IMR-90 (cell line): Measurements from ENCODE around the gene RBM10. TPM values are rescaled to one million over a fixed set of nuclear protein-coding genes. Genes with fewer than 3 reads are reported as not detected.

Experiments
- ATAC-seq: fragments of 200-7000 bp; cut with Tn5 transposase; 2 replicates; pipeline ENCODE4 v1.9.1; 2020; ENCODE audit warnings: low read depth, mild to moderate bottlenecking, moderate library complexity
- BruUV-seq: library from RNA; stranded (reverse); fragments of 400-500 nt; replicated peaks from 2 replicates; lab custom pipeline; 2021; lab: Mats Ljungman, UMichigan
- CTCF ChIA-PET: fragments of 300-600 bp; formaldehyde crosslinking; extraction: SDS; loops from one replicate; lab custom pipeline; 2021; ENCODE audit warnings: antibody characterized with exemption; lab: Yijun Ruan, JAX
- POLR2A ChIA-PET: fragments of 300-600 bp; sonication (Branson Sonifier 250); formaldehyde crosslinking; loops from one replicate; lab custom pipeline; 2022; ENCODE audit warnings: antibody characterized with exemption; ENCODE audit not compliant: unreplicated experiment; lab: Charles Lee
- DNase-seq: peaks from one replicate; pipeline ENCODE4 v3.0.0; 2013
- H2AFZ ChIP-seq: replicated peaks from 2 replicates; pipeline ENCODE3; 2013; ENCODE audit warnings: low read length, mild to moderate bottlenecking; ENCODE audit not compliant: poor library complexity
- H2AK5ac ChIP-seq: 2 replicates; pipeline ENCODE4 v1.6.1; 2013; ENCODE audit warnings: low read depth, low read length, inconsistent platforms
- H2AK9ac ChIP-seq: replicated peaks from 2 replicates; pipeline ENCODE3; 2013; ENCODE audit warnings: mild to moderate bottlenecking, low read depth, low read length, moderate library complexity; ENCODE audit not compliant: poor library complexity
- H2BK120ac ChIP-seq: 2 replicates; pipeline ENCODE4 v1.6.1; 2013; ENCODE audit warnings: low read depth, low read length, inconsistent platforms
- H2BK15ac ChIP-seq: 3 replicates; pipeline ENCODE4 v1.6.1; 2013; ENCODE audit warnings: low read depth, low read length, inconsistent platforms
- H2BK20ac ChIP-seq: 2 replicates; pipeline ENCODE4 v1.6.1; 2013; ENCODE audit warnings: low read depth, mild to moderate bottlenecking, inconsistent platforms, low read length, moderate library complexity
- H2BK5ac ChIP-seq: 2 replicates; pipeline ENCODE4 v1.6.1; 2013; ENCODE audit warnings: mild to moderate bottlenecking, low read depth, low read length, inconsistent platforms; ENCODE audit not compliant: poor library complexity, severe bottlenecking
- H3K14ac ChIP-seq: replicated peaks from 2 replicates; pipeline ENCODE4 v1.6.1; 2013; ENCODE audit warnings: low read depth, low read length, inconsistent platforms
- H3K18ac ChIP-seq: 2 replicates; pipeline ENCODE4 v1.6.1; 2013; ENCODE audit warnings: low read depth, low read length, control low read depth
- H3K23ac ChIP-seq: 2 replicates; pipeline ENCODE4 v1.6.1; 2013; ENCODE audit warnings: low read depth, low read length, inconsistent platforms
- H3K27ac ChIP-seq: 2 replicates; pipeline ENCODE4 v1.5.1; 2013; ENCODE audit warnings: mild to moderate bottlenecking, control low read depth, low read length; ENCODE audit not compliant: insufficient read depth
- H3K27me3 ChIP-seq: 2 replicates; pipeline ENCODE4 v1.6.1; 2013; ENCODE audit warnings: low read length; ENCODE audit not compliant: control insufficient read depth, insufficient read depth
- H3K36me3 ChIP-seq: 2 replicates; pipeline ENCODE4 v1.6.1; 2013; ENCODE audit warnings: low read length, mixed read lengths; ENCODE audit not compliant: control insufficient read depth, insufficient read depth
- H3K4ac ChIP-seq: 2 replicates; pipeline ENCODE4 v1.6.1; 2013; ENCODE audit warnings: low read depth, low read length, inconsistent platforms
- H3K4me1 ChIP-seq: 2 replicates; pipeline ENCODE4 v1.6.1; 2013; ENCODE audit warnings: low read length, mixed read lengths; ENCODE audit not compliant: control insufficient read depth, insufficient read depth
- H3K4me2 ChIP-seq: 2 replicates; pipeline ENCODE4 v1.6.1; 2013; ENCODE audit warnings: low read depth, mild to moderate bottlenecking, control low read depth, low read length, moderate library complexity
- H3K4me3 ChIP-seq: 2 replicates; pipeline ENCODE4 v1.5.1; 2013; ENCODE audit warnings: low read depth, mild to moderate bottlenecking, control low read depth, low read length, moderate library complexity; ENCODE audit not compliant: insufficient read depth
- H3K56ac ChIP-seq: 2 replicates; pipeline ENCODE4 v1.6.1; 2013; ENCODE audit warnings: low read length, inconsistent platforms; ENCODE audit not compliant: insufficient read depth; ENCODE audit errors: extremely low read depth
- H3K79me1 ChIP-seq, 2 experiments: 2 replicates each; pipeline ENCODE4 v1.6.1; 2013; ENCODE audit warnings: low read length in 2 of 2, inconsistent platforms in 1 of 2, low read depth in 1 of 2
- H3K9ac ChIP-seq: 2 replicates; pipeline ENCODE4 v1.6.1; 2013; ENCODE audit warnings: low read depth, low read length, control low read depth
- H3K9me1 ChIP-seq: 2 replicates; pipeline ENCODE4 v1.6.1; 2013; ENCODE audit warnings: low read length, inconsistent platforms; ENCODE audit not compliant: insufficient read depth
- H3K9me3 ChIP-seq: 2 replicates; pipeline ENCODE4 v1.6.1; 2013; ENCODE audit warnings: low read length; ENCODE audit not compliant: control insufficient read depth, insufficient read depth
- H4K20me1 ChIP-seq: 2 replicates; pipeline ENCODE4 v1.6.1; 2013; ENCODE audit warnings: low read length, inconsistent platforms; ENCODE audit not compliant: insufficient read depth
- H4K5ac ChIP-seq: 2 replicates; pipeline ENCODE4 v1.6.1; 2013; ENCODE audit warnings: mild to moderate bottlenecking, low read depth, low read length, control low read depth
- H4K8ac ChIP-seq, 2 experiments: 2 replicates each; pipeline ENCODE4 v1.6.1; 2013; ENCODE audit warnings: low read depth in 2 of 2, low read length in 2 of 2, control low read depth in 1 of 2, inconsistent platforms in 1 of 2
- H4K91ac ChIP-seq: 2 replicates; pipeline ENCODE4 v1.6.1; 2013; ENCODE audit warnings: low read depth, low read length, inconsistent platforms; ENCODE audit not compliant: insufficient read depth
- MXI1 ChIP-seq: IDR thresholded peaks from 2 replicates; pipeline ENCODE4 v1.6.1; 2012; ENCODE audit warnings: low read depth, mild to moderate bottlenecking, low read length, moderate library complexity, borderline replicate concordance
- WGBS, 2 experiments: methylation state at CpG; one replicate each; pipeline versions ENCODE4 v1.1.5 to v1.1.7; 2013; ENCODE audit warnings: missing lambda C conversion rate in 2 of 2; ENCODE audit not compliant: insufficient read length in 1 of 2; ENCODE audit errors: extremely low coverage in 2 of 2; 5-methylcytosine and 5-hydroxymethylcytosine counted together
- dilution Hi-C: fragments of 300-500 bp; cut with HindIII; formaldehyde crosslinking; loops from one replicate; pipeline ENCODE4 v1.14.3; 2018; ENCODE audit warnings: low sequenced_read_pairs; ENCODE audit not compliant: unreplicated experiment
- in situ Hi-C: fragments of 300-500 bp; cut with MboI; formaldehyde crosslinking; loops from 3 replicates; pipeline ENCODE4 v1.14.3; 2019; ENCODE audit warnings: low sequenced_read_pairs, inconsistent platforms, mixed read lengths
- intact Hi-C: fragments of 100-400 bp; cut with micrococcal nuclease; formaldehyde crosslinking; loops from 2 replicates; pipeline ENCODE4 v1.10.0; 2022
- polyA plus RNA-seq, 3 experiments: library from polyadenylated mRNA; depleted of rRNA; stranded (reverse); fragments of >200 nt; gene quantifications; 2 replicates each; pipeline ENCODE4 v1.2.3, GENCODE V29; 2012; ENCODE audit warnings: low replicate concordance in 1 of 3
- total RNA-seq: library from RNA; depleted of rRNA; stranded (reverse); fragments of >200 nt; gene quantifications from 2 replicates; pipeline ENCODE4 v1.2.3, GENCODE V29; 2012
- TF ChIP-seq, protein P1 (sequence below): conservative IDR thresholded peaks from 2 replicates; pipeline ENCODE4 v1.5.1; 2012; ENCODE audit warnings: mild to moderate bottlenecking, low read depth, low read length, improper control_type of control experiment

The RBM10 gene
- total and polyA plus RNA-seq, 2 of the 4 experiments (the other 2 are of a cell fraction) = 33.4 to 36.0 TPM

DNA sequence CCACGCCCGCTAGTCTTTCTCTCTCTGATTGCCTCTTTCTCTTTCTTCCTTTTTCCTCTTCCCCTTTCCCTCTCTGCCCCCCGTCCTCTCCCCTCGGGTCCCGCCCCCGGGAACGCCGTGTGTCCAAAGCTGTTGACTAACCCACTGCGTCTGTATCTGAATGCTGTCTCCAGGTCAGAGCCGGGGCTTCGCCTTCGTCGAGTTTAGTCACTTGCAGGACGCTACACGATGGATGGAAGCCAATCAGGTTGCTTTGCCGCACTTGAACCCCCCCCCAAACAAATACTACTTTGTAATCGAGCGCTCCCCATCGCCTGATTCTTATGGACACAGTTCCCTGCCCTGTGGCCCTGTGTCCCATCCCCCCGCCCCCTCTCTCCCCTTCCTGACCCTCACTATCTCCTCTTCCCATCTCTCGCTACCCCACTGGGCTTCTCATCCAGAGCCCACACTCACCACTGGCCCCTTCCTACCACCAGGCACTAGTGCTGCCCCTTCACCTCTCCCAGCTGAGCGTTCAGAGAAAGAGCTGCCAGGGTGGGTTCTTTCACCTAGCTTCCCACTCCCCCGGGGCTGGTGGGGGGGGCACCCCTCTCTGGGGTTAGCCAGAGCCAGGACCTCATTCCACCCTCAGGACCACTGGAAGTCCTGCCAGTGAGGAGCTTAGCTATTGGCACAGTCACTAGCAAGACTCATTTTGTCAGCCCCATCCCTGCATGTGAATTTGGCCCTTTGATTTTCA lies 30.0 kb downstream of the RBM10 start:
- no peak overlapping the region for H4K8ac ChIP-seq
- POLR2A ChIA-PET = no interaction called here
- H2BK20ac ChIP-seq = no peak overlapping the region
- H4K5ac ChIP-seq = no peak overlapping the region
- in situ Hi-C loops = no loop called here
- dilution Hi-C loops = no loop called here
- H3K14ac ChIP-seq = no peak overlapping the region
- H3K56ac ChIP-seq = no peak overlapping the region
- H3K9ac ChIP-seq = no peak overlapping the region
- no peak overlapping the region for H4K91ac ChIP-seq
- DNase-seq = no peak
- H2BK15ac ChIP-seq = no peak overlapping the region
- H3K18ac ChIP-seq = no peak overlapping the region
- H3K79me1 ChIP-seq = 0 out of 4 replicates have a peak, but pooled peaks cover 0 to 2% of the 10 kb centered on the region in 2 experiments
- no peak overlapping the region for H3K4me2 ChIP-seq
- no peak overlapping the region for H2AK5ac ChIP-seq
- H2BK5ac ChIP-seq = no peak overlapping the region
- H3K9me3 ChIP-seq = no peaks in the 10 kb centered on the region
- no peaks in the 10 kb centered on the region for H3K9me1 ChIP-seq
- no peaks in the 10 kb centered on the region for H3K4me1 ChIP-seq
- H3K23ac ChIP-seq = no peak overlapping the region
- no peak overlapping the region for H3K4me3 ChIP-seq
- BruUV-seq = no TSS peak
- peaks cover 53% of the 10 kb centered on the region for H3K36me3 ChIP-seq
- intact Hi-C loops = no loop called here
- no peak overlapping the region for H2AK9ac ChIP-seq
- H3K27ac ChIP-seq = no peak overlapping the region
- peaks cover 5% of the 10 kb centered on the region; the same call in 1 of the 2 replicates for H4K20me1 ChIP-seq
- CTCF ChIA-PET = no interaction called here
- TF ChIP-seq, protein P1, sequence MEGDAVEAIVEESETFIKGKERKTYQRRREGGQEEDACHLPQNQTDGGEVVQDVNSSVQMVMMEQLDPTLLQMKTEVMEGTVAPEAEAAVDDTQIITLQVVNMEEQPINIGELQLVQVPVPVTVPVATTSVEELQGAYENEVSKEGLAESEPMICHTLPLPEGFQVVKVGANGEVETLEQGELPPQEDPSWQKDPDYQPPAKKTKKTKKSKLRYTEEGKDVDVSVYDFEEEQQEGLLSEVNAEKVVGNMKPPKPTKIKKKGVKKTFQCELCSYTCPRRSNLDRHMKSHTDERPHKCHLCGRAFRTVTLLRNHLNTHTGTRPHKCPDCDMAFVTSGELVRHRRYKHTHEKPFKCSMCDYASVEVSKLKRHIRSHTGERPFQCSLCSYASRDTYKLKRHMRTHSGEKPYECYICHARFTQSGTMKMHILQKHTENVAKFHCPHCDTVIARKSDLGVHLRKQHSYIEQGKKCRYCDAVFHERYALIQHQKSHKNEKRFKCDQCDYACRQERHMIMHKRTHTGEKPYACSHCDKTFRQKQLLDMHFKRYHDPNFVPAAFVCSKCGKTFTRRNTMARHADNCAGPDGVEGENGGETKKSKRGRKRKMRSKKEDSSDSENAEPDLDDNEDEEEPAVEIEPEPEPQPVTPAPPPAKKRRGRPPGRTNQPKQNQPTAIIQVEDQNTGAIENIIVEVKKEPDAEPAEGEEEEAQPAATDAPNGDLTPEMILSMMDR = no peak
- no peak for TF ChIP-seq MXI1
- no peak overlapping the region for H3K4ac ChIP-seq
- 80% methylated on average over 5 of the region's 23 CpGs; no CpG with 5 or more reads in 1 of the 2 experiments for WGBS, 2 experiments
- H2BK120ac ChIP-seq = no peak overlapping the region
- no peak overlapping the region for H2AFZ ChIP-seq
- peaks cover 21% of the 10 kb centered on the region; the same call in 1 of the 2 replicates for H3K27me3 ChIP-seq
- no peak for ATAC-seq
